ENCODE data around the gene OSBPL2. TPM values are rescaled to one million over a fixed set of nuclear protein-coding genes. Genes with fewer than 3 reads are reported as not detected.

OSBPL2 gene
- total RNA-seq, 1 experiment from 2014 or later = 41.4 TPM

GRCh38 chr20:62241506-62241905 is 3.2 kb downstream of the OSBPL2 start:
- ATAC-seq = no peak

GRCh38 chr20:62242176-62242575 is 3.9 kb downstream of the OSBPL2 start:
- Histone ChIP-seq H3K4me1 (ENCODE audit: control insufficient read depth, insufficient read depth, low read length) (0 out of 2 replicates have a peak, but pooled peaks cover 3% of the 10 kb centered on the region), H3K27ac (ENCODE audit: low read length) (no peak overlapping the region), H3K36me3 (ENCODE audit: control insufficient read depth, insufficient read depth, low read length) (peaks cover 4% of the 10 kb centered on the region; the same call in 1 of the 2 replicates), H3K9me3 (ENCODE audit: control insufficient read depth, insufficient read depth, low read depth, low read length) (no peaks in the 10 kb centered on the region), H3K27me3 (ENCODE audit: control insufficient read depth, insufficient read depth, low read length) (no peaks in the 10 kb centered on the region), H3K4me3 (ENCODE audit: low read depth in 2 of 2, low read length in 2 of 2) (no peak overlapping the region)
- intact Hi-C loops (cut with micrococcal nuclease; ENCODE audit: unreplicated experiment) (no loop called here), in situ Hi-C loops (cut with HindIII; ENCODE audit: low pct_unique_long_range_greater_than_20kb, low sequenced_read_pairs) (no loop called here)
- BruUV-seq (replicated peaks) = no TSS peak
- TF ChIP-seq REST (IDR thresholded peaks at IDR 0.05; ENCODE audit: insufficient read depth in 1 of 2, low read depth in 2 of 2, low read length in 1 of 2) = no peak
- no peak for DNase-seq (ENCODE audit: low read depth, low spot score)
- CTCF ChIA-PET = no interaction called here
- POLR2A ChIA-PET = no interaction called here
- ATAC-seq = no peak

More at GRCh38 chr20:62241506-62241905, 3.2 kb downstream of the OSBPL2 start:
- in situ Hi-C loops (cut with HindIII; ENCODE audit: low pct_unique_long_range_greater_than_20kb, low sequenced_read_pairs) (no loop called here), intact Hi-C loops (cut with micrococcal nuclease; ENCODE audit: unreplicated experiment) (no loop called here)
- ChIA-PET POLR2A (no interaction called here), CTCF (no interaction called here)
- TF ChIP-seq SIN3A (IDR thresholded peaks at IDR 0.05; ENCODE audit: borderline replicate concordance, insufficient read depth, low read depth, low read length) = no peak
- no peak for TF ChIP-seq POLR2AphosphoS5 (IDR thresholded peaks at IDR 0.05; ENCODE audit: low read depth, low read length)
- no peak for TF ChIP-seq REST (IDR thresholded peaks at IDR 0.05; ENCODE audit: insufficient read depth in 1 of 2, low read depth in 2 of 2, low read length in 1 of 2)
- no peak for TF ChIP-seq TCF7L2 (IDR thresholded peaks at IDR 0.05; ENCODE audit: low read depth, low read length)
- peaks cover 4% of the 10 kb centered on the region; the same call in 1 of the 2 replicates for H3K36me3 ChIP-seq (ENCODE audit: control insufficient read depth, insufficient read depth, low read length)
- DNase-seq (ENCODE audit: low read depth, low spot score) = no peak
- H3K27ac ChIP-seq (ENCODE audit: low read length) = no peak overlapping the region
- no peaks in the 10 kb centered on the region for H3K27me3 ChIP-seq (ENCODE audit: control insufficient read depth, insufficient read depth, low read length)
- BruUV-seq (replicated peaks) = no TSS peak
- 0 out of 2 replicates have a peak, but pooled peaks cover 3% of the 10 kb centered on the region for H3K4me1 ChIP-seq (ENCODE audit: control insufficient read depth, insufficient read depth, low read length)
- no peaks in the 10 kb centered on the region for H3K9me3 ChIP-seq (ENCODE audit: control insufficient read depth, insufficient read depth, low read depth, low read length)
- no peak overlapping the region for H3K4me3 ChIP-seq (ENCODE audit: low read depth in 2 of 2, low read length in 2 of 2)

- no peak overlapping the region for H3K27ac ChIP-seq (ENCODE audit: low read length)
- ATAC-seq = no peak
- POLR2A ChIA-PET = interaction anchor here (0.6 to 0.7 kb wide), 3 partner anchors 11 to 60 kb away, joined by 3 to 5 read pairs (median 3); no protein-coding TSS in a partner anchor
- no peak for TF ChIP-seq CTCF (IDR thresholded peaks at IDR 0.05)
- TF ChIP-seq SIN3A (IDR thresholded peaks at IDR 0.05; ENCODE audit: borderline replicate concordance, insufficient read depth, low read depth, low read length) = no peak
- TF ChIP-seq POLR2AphosphoS5 (IDR thresholded peaks at IDR 0.05; ENCODE audit: low read depth, low read length) = no peak
- TF ChIP-seq TCF7L2 (IDR thresholded peaks at IDR 0.05; ENCODE audit: low read depth, low read length) = no peak
- no peak for TF ChIP-seq REST (IDR thresholded peaks at IDR 0.05; ENCODE audit: insufficient read depth in 1 of 2, low read depth in 2 of 2, low read length in 1 of 2)
- CTCF ChIA-PET = no interaction called here
- intact Hi-C loops (cut with micrococcal nuclease; ENCODE audit: unreplicated experiment) (no loop called here), in situ Hi-C loops (cut with HindIII; ENCODE audit: low pct_unique_long_range_greater_than_20kb, low sequenced_read_pairs) (no loop called here)
- H3K4me3 ChIP-seq (ENCODE audit: low read depth in 2 of 2, low read length in 2 of 2) = no peak overlapping the region
- H3K4me1 ChIP-seq (ENCODE audit: control insufficient read depth, insufficient read depth, low read length) = no peaks in the 10 kb centered on the region
- H3K27me3 ChIP-seq (ENCODE audit: control insufficient read depth, insufficient read depth, low read length) = no peaks in the 10 kb centered on the region
- peaks cover 4% of the 10 kb centered on the region; the same call in 1 of the 2 replicates for H3K36me3 ChIP-seq (ENCODE audit: control insufficient read depth, insufficient read depth, low read length)
- no peaks in the 10 kb centered on the region for H3K9me3 ChIP-seq (ENCODE audit: control insufficient read depth, insufficient read depth, low read depth, low read length)
- DNase-seq (ENCODE audit: low read depth, low spot score) = no peak
- BruUV-seq (replicated peaks) = no TSS peak
Measured at GRCh38 chr20:62243106-62243505, 4.8 kb downstream of the OSBPL2 start.
